HG03378 (cell line): ENCODE results near the gene STX17.
"Not testable (repeated sequence)": the region's sequence is repeated elsewhere in the genome, so short reads cannot be mapped to it uniquely, and the experiment has no call there.

Experiments used
- ATAC-seq: cut with Tn5 transposase; IDR thresholded peaks from one replicate; pipeline ENCODE4 v1.9.1; 2021; ENCODE audit warnings: mild to moderate bottlenecking, moderate library complexity; ENCODE audit not compliant: unreplicated experiment

STX17 gene

DNA sequence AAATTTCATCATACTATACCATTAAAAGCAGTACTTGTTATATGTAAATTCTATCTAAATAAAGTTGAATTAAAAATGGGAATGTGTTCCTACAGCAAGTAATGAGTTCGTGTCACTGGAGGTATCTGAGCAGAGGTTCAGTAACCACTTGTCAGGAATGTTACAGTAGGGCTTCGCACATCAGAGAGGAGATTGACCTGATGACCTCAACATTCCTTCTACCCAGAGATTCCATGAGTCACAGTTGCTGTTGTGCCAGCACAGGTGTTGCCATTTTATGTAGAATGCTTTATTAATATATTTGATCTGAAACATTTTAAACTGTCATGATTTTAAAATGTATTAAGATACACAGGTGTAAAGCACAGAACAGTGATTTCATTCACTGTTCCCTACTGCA, 60.3 kb downstream of the STX17 start:
- no peak for ATAC-seq

DNA sequence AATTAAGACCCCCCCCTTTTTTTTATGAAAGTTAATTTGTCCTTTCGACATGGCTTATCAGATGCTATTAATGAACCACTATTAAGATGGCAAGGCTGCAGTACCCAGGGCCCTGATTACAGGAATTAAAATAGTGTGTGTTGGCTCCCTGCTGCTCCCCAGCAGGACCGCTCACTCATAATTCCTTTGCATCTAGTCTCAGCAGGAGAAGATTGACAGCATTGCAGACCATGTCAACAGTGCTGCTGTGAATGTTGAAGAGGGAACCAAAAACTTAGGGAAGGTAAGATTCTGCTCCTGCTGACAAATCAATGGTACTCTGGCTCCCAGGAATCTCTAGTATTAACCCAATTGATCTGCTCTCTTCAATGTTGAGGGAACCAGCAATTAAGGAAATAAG, 61.0 kb downstream of the STX17 start:
- no peak for ATAC-seq

DNA sequence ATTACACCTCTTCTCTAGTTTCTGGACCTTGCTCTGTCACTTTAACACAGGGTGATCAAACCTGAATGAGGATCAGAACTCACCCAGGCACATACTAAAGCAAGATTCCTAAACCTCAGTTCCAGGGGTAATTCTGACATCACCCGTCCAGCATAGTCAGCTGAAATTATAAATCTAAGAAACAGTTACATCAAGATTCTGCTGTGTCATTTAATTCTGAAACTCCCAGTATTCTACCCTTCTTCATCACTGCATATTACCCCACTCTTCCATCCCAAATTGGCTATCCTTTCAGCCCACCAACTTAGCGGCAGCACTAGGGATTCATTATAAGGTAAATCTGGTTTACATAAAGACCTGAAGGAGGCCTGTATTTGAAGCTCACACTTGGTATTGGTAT, 64.0 kb downstream of the STX17 start:
- ATAC-seq: no peak

DNA sequence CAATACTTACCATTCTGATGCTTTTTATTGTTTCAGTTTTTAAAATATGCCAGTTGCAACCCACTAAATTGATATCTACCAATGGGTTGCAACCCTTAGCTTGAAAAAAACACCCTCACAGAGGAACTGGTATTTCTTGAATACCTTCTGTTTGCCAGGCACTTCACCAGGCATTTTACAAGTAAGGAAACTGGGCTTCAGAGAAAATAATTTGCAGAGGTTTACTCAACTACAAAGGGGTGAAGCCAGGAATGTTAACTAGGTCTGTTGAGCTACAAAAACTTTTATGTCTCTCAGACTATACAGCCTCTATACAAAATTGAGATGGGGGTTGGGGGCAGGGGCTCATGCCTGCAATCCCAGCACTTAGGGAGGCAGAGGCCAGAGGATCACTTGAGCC, 65.0 kb downstream of the STX17 start:
- ATAC-seq: no peak

DNA sequence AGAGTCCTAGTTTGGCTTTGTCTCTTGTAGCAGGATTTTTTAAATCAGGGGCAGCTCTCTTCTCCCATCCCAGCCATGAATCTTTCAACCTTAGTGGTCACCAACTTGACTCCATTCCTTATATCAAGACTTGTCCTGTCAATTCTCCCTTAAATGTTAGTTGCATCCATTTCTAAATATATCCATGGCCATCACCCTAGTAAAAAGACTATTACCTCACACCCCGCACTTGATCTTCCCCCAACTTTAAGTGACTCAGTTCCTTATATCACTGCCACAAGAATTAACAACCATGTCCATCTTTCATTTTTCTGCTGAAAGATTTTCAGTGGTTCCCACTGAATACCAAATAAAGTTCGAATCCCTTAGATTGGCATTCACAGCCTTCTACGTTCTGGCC, 67.0 kb downstream of the STX17 start:
- ATAC-seq: no peak

DNA sequence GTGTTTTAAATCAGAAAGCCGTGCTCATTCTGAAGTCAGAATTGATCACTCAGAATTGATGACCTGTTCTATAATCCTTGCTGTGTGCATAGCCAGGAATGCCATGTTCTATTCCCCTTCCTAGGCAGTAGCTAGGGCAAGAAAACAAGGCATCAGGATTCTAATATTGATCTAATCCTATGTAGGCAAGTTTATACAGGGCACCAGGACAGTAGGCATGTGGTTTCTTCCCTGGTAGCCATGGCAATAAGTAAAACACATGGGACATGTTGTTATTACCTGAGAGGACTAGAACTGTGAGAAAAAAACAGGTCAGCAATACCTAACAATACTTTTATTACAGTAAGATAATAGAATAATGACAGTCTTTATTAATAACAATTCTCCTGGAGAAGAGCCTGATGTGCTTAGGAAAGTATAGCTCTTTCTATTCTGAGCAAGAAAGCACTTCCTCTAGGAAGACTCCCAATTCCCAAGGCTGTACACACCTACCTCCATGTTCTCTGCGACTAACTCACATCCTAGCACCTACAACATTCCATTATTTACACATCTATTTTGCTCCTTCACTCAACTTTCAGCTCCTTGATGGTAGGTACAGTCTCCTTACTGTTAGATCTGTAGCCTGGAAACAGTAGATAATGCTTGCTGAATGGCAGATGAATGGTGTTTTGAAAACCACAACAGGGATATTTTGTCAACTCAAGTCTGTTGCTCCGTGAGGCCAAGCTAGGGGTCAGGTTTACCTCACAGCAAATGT, 70.8 kb downstream of the STX17 start:
- no peak for ATAC-seq

DNA sequence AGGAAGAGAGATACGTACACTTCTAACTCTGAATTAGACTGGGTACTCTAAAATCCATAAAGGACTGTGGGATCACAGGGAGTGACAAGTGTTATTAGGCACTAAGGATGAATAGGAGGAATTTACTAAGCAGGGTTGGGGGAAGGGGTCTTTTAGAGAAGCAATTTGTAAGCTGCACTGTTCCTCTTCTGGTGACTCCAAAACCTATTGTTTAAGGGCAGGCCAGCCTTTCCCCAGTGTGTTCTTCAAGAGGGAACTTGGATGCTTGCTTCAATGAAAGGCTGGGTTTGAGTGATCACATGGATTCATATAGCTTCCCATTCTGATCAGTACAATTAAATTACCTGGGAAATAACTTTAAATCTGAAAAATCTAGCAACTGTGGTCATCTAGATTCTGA, 71.8 kb downstream of the STX17 start:
- no peak for ATAC-seq

DNA sequence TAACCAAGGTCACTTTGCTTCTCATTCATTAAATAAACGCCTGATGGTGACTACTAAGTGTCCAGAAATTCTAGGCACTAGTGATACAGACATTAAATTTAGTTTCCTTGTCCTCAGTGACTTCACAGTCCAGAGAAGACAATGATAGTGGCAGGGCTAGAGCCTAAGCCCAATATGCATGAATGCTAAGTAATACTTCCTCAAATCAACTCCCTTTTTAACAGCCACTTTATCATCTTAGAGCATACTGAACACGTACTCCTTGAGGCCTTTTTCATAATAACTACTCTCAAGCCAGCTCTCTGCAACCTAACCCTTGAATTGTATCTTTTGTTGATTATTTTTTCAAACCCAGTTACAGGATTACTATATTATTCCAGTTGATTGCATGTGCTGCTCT, 74.1 kb downstream of the STX17 start:
- ATAC-seq: no peak

DNA sequence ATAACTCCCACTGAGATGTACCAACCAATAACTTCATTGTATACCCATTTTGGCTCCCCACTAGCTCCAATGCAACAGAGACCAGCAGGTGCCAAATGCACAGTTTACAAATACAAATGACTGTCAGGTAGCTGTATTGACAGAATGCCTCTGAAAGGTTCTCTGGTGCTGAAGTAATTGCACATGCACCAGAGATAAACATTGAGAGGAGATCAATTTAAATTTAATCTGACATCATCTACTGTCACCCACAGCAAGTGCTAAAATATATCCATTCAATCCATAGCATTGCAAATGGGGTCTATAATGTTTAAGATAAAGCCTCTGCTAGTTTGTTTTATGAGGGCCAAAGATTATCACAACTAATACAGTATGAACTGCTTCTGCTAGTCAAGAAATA, 80.2 kb downstream of the STX17 start:
- ATAC-seq: no peak

DNA sequence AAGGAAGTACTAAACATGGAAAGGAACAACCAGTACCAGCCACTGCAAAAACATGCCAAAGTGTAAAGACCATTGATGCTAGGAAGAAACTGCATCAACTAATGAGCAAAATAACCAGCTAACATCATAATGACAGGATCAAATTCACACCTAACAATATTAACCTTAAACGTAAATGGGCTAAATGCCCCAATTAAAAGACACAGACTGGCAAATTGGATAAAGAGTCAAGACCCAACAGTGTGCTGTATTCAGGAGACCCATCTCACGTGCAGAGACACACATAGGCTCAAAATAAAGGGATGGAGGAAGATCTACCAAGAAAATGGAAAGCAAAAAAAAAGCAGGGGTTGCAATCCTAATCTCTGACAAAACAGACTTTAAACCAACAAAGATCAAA, 84.1 kb downstream of the STX17 start:
- ATAC-seq: not testable (repeated sequence)

DNA sequence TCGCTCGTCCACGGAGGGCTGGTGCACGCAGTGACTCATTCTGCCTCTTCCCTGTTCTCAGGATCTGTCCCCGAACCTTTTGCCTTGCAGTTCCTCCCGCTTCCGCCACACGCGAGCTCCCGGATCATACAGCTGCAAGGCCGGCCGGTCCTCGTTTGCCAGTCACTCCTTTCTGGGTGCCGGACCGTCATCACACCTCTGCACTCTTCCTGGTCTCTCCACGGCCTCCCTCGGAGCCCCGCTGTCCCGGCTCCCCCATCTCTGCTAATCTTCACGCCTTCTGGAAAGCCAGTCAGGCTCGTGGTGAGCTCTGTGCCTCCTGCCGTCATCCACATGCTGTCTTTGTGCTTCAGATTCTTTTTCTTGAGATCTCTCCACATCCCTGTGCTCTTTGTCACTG, 91.8 kb downstream of the STX17 start:
- ATAC-seq: no peak

DNA sequence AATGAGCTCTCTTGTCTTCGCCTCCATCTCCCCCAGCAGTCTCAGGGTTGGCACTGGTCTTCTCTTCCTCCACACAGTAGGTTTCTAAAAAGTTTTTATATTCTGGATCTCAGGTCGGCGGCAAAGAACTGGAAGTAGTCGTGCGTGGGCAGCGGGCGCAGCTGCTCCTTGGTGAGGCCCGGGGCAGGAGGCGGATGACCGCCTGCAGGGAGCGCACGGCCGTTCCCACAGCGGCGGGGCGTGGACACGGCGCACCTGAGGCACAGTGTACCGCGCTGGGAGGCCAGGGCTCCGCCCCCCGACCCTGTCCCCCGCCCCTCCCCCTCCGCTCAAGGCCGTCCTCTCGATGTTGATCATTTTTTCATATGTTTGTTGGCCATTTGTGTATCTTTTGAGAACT, 92.4 kb downstream of the STX17 start:
- no peak for ATAC-seq

DNA sequence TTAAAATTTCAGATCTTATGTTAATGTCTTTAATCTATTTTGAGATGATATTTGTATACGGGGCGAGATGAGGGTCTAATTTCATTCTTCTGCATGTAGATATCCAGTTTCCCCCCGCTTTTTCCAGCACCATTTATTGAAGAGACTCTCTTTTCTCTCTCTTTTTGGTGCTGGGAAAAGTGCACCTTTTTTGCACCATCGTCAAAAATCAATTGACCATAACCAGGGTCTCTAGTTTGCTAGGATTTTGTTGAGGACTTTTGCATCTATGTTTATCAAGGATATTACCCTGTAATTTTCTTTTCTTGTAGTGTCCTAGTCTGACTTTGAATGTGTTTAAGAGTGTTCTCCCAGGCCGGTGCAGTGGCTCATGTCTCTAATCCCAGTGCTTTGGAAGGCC, 93.3 kb downstream of the STX17 start:
- ATAC-seq: no peak

DNA sequence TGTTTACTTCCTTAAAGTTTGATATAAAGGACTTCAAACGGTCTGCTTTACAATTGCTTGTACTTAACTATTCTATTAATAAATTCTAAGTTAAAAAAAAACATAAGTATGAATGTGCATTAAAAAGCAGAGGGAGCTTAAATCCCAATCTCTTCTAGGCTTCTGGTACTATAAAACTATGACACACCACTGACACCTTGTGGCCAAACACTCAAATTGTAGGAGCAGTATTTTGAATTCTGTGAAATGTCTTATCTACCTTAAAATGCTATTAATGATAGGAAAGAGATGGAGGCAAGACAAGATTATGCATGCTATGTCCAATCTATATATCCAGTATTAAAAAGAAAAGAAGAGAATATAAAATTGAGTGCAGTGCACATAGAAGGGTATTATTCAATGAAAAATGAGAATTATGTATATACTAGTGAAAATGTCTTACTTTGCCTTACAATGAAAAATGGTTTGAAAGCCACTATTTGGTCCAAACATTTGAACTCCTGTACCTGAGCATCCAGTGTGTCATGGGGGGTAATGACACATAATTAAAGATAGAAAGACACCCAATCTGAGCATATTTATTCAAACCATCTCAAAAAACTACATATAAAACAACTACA, 104.7 kb downstream of the STX17 start:
- no peak for ATAC-seq

DNA sequence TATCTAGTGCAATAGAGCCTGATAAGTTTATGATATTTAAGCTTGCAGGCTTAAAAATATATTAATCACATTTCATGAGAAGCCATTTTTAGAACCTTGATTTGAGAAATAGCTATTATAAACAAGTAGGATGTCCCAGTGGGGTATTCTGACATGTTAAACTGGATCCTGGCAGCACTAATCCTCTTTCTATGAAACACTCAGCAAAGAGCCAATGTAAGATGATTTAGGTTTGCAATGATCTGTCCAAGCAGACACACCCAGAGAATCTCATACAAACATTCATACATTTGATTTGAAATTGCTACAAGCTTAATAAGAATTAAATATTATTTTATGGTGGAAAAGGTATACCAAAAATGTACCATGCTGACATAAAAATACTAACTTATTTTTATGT, 105.8 kb downstream of the STX17 start:
- ATAC-seq: no peak

DNA sequence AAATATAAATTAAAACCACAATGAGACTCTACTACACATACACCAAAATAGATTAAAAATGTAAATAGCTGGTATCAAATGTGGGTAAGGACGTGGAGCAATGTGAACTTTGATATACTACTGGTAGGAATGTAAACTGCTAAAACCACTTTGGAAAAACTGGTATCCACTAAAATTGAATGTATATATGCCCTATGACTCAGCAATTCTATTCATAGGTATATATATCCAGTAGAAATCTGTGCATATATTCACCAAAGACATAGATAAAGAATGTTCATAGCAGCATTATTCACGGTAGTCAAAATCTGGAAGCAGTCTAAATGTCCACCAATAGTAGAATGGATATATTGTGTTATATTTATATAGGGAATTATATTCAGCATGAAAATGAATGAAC, 107.1 kb downstream of the STX17 start:
- ATAC-seq: no peak

DNA sequence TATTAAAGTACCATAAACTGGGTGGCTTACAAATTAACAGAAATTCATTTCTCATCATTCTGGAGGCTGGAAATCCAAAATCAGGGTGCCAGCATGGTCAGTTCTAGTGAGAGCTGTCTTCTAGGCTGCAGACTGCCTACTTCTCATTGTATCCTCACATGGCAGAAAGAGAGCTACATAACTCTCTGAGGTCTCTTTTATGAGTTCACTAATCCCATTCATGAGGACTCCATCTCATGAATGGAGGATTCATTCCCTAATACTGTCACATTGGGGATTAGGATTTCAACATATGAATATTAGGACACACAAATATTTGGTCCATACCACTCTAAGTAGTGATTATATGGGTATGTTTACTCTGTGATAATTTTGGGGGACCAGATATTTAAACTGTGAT, 108.4 kb downstream of the STX17 start:
- ATAC-seq: no peak

DNA sequence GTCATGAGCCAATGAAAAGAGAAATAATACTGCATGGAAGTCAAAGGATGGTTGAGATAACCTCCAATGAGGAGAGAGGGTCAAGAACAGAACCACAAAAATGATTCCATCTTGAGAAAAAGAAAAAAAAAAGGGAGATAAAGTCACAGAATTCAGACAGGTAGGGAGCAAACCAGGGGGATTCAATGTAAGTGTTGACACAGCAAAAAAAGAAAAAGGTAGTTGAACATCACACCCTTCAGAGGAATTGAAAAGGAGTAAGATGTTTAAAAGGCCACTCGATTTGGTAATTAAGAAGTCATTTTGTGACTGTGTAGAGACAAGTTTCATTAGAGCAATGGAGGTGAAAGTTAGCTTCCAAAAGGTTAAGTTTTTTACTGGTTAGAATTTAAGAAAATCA, 113.1 kb downstream of the STX17 start:
- ATAC-seq: no peak
